Gastroesophageal sphincter (tissue), 3 donors: ENCODE data around the gene METTL24.

Experiments used
- POLR2AphosphoS5 ChIP-seq: sonication (generic); formaldehyde crosslinking; IDR thresholded peaks from one replicate; pipeline ENCODE4 v1.6.1; 2017; ENCODE audit warnings: antibody characterized with exemption
- TF ChIP-seq, protein P1 (sequence below), 4 experiments: fragments of 200-600 bp in 2 of 4; fragments of 450-650 bp in 2 of 4; sonication (generic) in 1 of 4; IDR thresholded peaks; one replicate each; pipeline ENCODE4 v1.5.1; 2017 to 2019; ENCODE audit warnings: antibody characterized with exemption in 4 of 4, mild to moderate bottlenecking in 2 of 4, moderate library complexity in 2 of 4

DNA sequence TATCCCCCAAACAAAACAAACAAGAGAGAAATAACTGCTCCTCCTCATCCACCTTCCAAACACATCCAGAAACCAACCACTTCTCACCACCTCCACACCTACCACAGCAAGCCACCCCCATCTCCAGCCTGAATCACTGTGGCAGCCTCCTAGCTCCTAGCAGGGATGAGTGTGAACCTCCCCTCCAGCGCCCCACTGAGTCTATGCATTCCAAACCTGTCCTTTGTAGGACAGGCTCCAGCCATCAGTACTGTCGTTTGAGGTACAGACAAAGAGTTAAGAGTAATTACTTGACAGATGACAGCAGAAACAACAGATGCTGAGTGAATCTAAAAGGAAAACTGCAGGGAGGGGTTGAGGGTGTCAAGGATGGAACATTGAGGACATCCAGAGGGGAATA lies 2.4 kb downstream of the METTL24 start:
- TF ChIP-seq, protein P1, sequence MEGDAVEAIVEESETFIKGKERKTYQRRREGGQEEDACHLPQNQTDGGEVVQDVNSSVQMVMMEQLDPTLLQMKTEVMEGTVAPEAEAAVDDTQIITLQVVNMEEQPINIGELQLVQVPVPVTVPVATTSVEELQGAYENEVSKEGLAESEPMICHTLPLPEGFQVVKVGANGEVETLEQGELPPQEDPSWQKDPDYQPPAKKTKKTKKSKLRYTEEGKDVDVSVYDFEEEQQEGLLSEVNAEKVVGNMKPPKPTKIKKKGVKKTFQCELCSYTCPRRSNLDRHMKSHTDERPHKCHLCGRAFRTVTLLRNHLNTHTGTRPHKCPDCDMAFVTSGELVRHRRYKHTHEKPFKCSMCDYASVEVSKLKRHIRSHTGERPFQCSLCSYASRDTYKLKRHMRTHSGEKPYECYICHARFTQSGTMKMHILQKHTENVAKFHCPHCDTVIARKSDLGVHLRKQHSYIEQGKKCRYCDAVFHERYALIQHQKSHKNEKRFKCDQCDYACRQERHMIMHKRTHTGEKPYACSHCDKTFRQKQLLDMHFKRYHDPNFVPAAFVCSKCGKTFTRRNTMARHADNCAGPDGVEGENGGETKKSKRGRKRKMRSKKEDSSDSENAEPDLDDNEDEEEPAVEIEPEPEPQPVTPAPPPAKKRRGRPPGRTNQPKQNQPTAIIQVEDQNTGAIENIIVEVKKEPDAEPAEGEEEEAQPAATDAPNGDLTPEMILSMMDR (IDR thresholded peaks at IDR 0.05) = no peak
- no peak for TF ChIP-seq POLR2AphosphoS5
